Spleen (tissue), 11 donors: ENCODE data around the gene GBX1. TPM values are rescaled to one million over a fixed set of nuclear protein-coding genes. Genes with fewer than 3 reads are reported as not detected.
A peak's percentile ranks its signal among the peaks of the same experiment; 100 is the strongest.

ENCODE experiments used
- DNase-seq: peaks from one replicate; pipeline ENCODE4 v3.0.0-alpha.2; 2020
- H3K27ac ChIP-seq, 8 donors: fragments of 200-600 bp; sonication (generic) in 7 of 8; 1 replicate in 4 of 8; 2 replicates in 4 of 8; pipeline versions ENCODE4 v1.5.0 to v1.8.0; 2016 to 2021; ENCODE audit warnings: inconsistent platforms in 4 of 8, mild to moderate bottlenecking in 4 of 8, moderate library complexity in 1 of 8
- H3K27me3 ChIP-seq, 7 donors: fragments of 200-600 bp; sonication (generic) in 6 of 7; replicated peaks in 1 of 7; 1 replicate in 4 of 7; 2 replicates in 3 of 7; pipeline versions ENCODE4 v1.5.0 to v1.8.0; 2016 to 2021; ENCODE audit warnings: inconsistent platforms in 3 of 7, mild to moderate bottlenecking in 1 of 7
- H3K36me3 ChIP-seq, 6 donors: fragments of 200-600 bp; sonication (generic) in 5 of 6; 1 replicate in 4 of 6; 2 replicates in 2 of 6; pipeline versions ENCODE4 v1.5.0 to v1.8.0; 2016 to 2021; ENCODE audit warnings: inconsistent platforms in 2 of 6
- H3K4me1 ChIP-seq, 6 donors: fragments of 200-600 bp; sonication (generic) in 5 of 6; 1 replicate in 3 of 6; 2 replicates in 3 of 6; pipeline versions ENCODE4 v1.5.0 to v1.8.0; 2016 to 2021; ENCODE audit warnings: inconsistent platforms in 3 of 6
- H3K4me3 ChIP-seq, 8 donors: fragments of 200-600 bp; sonication (generic) in 7 of 8; 1 replicate in 4 of 8; 2 replicates in 4 of 8; pipeline versions ENCODE4 v1.5.0 to v1.8.0; 2016 to 2021; ENCODE audit warnings: inconsistent platforms in 4 of 8, mild to moderate bottlenecking in 4 of 8, moderate library complexity in 2 of 8
- H3K9me3 ChIP-seq, 8 donors: fragments of 200-600 bp; sonication (generic) in 7 of 8; 1 replicate in 4 of 8; 2 replicates in 4 of 8; pipeline versions ENCODE4 v1.5.0 to v1.8.0; 2016 to 2021; ENCODE audit warnings: inconsistent platforms in 4 of 8
- POLR2A ChIP-seq, 3 donors: fragments of 450-650 bp; IDR thresholded peaks; one replicate each; pipeline ENCODE4 v1.5.1; 2017; ENCODE audit warnings: antibody characterized with exemption in 3 of 3, mild to moderate bottlenecking in 1 of 3
- POLR2AphosphoS5 ChIP-seq, 3 donors: sonication (generic); formaldehyde crosslinking; IDR thresholded peaks; one replicate each; pipeline ENCODE4 v1.5.1; 2017; ENCODE audit warnings: antibody characterized with exemption in 3 of 3
- WGBS, 5 donors: extraction: QIAGEN DNeasy Blood & Tissue Kit in 3 of 5; methylation state at CpG; one replicate each; pipeline versions ENCODE4 v1.1.5 to v1.1.7; 2013 to 2018; 5-methylcytosine and 5-hydroxymethylcytosine counted together
- intact Hi-C: fragments of 100-400 bp; cut with DNase I; formaldehyde crosslinking; loops from one replicate; pipeline ENCODE4 v1.15.0; 2023; ENCODE audit warnings: low total_unique reads
- polyA plus RNA-seq, 3 donors: library from polyadenylated mRNA; stranded (reverse); fragments of 200-250 nt; gene quantifications; one replicate each; pipeline ENCODE4 v1.2.1, GENCODE V29; 2013
- total RNA-seq, 7 donors: library from RNA; depleted of rRNA in 3 of 7; stranded (reverse); fragments of >200 nt in 3 of 7; fragmentation: NEBNext Ultra II Directional in 4 of 7; extraction: Animal tissue kit (Norgen Biotek cat#: 25700) in 4 of 7; gene quantifications; one replicate each; pipeline versions ENCODE4 v1.1.0 to v1.2.1, GENCODE V29; 2016 to 2021
- TF ChIP-seq, protein P1 (sequence below), 11 experiments: fragments of 200-600 bp in 7 of 11; fragments of 450-650 bp in 4 of 11; sonication (generic) in 4 of 11; IDR thresholded peaks in 8 of 11; conservative IDR thresholded peaks in 3 of 11; 1 replicate in 7 of 11; 2 replicates in 4 of 11; pipeline versions ENCODE4 v1.4.0 to v1.8.0; 2016 to 2021; ENCODE audit warnings: antibody characterized with exemption in 11 of 11, inconsistent platforms in 4 of 11, mild to moderate bottlenecking in 1 of 11
- donor health status: healthy with polysubstance abuse.
- donor health status: DM: no; HTN: no; CAD: no; lungs with moderate emphysema.
- donor health status: DM: no; HTN: no; CAD: no.
- donor health status: Bipolar disorder and iron deficiency.
- donor health status: healthy.
- donor health status: DM: no; HTN: no; CAD: no.
- donor health status: DM: yes; HTN: yes; CAD: no.

Gene GBX1
- total and polyA plus RNA-seq, 10 donors, result not detected

DNA sequence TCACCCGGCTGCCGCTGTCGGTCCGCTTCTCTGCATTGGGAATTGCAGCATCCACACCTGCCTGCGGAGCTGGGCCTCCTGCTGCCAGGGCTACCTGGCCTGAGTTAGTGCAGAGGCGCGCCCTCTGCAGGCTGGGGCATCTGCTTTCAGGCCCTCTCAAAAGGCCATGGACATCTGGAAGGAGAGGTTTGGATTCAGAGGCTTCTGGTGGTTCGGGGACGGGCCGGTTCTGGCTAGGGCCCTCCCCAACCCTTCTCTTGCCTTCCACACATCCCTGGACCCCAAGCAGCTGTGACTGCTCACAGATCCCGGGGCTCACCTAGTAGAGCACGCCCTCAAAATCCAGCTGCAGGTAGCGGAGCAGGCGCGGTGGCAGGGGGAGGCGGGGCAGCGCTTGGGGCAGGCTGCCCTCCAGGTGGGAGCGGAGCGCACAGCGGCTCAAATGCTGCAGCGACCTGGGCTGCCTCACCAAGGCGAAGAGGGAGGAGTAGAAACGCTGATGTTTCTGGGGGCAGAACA lies 8.4 kb upstream of the GBX1 start:
- Histone ChIP-seq H3K4me1 (peaks cover 0 to 9% (median 0%) of the 10 kb centered on the region in 6 donors), H3K9me3 (peaks cover 0 to 3% (median 0%) of the 10 kb centered on the region in 8 donors), H3K36me3 (no peaks in the 10 kb centered on the region), H3K4me3 (no peak overlapping the region), H3K27me3 (peaks cover 0 to 80% (median 18%) of the 10 kb centered on the region in 7 donors), H3K27ac (no peak overlapping the region)
- WGBS, 5 donors, result 80 to 88% (median 83%) methylated on average over 19 to 23 of the region's 23 CpGs
- no peak for DNase-seq
- TF ChIP-seq POLR2A (IDR thresholded peaks at IDR 0.05) (no peak), POLR2AphosphoS5 (IDR thresholded peaks at IDR 0.05) (no peak)
- TF ChIP-seq, protein P1, sequence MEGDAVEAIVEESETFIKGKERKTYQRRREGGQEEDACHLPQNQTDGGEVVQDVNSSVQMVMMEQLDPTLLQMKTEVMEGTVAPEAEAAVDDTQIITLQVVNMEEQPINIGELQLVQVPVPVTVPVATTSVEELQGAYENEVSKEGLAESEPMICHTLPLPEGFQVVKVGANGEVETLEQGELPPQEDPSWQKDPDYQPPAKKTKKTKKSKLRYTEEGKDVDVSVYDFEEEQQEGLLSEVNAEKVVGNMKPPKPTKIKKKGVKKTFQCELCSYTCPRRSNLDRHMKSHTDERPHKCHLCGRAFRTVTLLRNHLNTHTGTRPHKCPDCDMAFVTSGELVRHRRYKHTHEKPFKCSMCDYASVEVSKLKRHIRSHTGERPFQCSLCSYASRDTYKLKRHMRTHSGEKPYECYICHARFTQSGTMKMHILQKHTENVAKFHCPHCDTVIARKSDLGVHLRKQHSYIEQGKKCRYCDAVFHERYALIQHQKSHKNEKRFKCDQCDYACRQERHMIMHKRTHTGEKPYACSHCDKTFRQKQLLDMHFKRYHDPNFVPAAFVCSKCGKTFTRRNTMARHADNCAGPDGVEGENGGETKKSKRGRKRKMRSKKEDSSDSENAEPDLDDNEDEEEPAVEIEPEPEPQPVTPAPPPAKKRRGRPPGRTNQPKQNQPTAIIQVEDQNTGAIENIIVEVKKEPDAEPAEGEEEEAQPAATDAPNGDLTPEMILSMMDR (IDR thresholded peaks at IDR 0.05 in 8 of 11, conservative IDR thresholded peaks at IDR 0.05 in 3 of 11), result no peak
- intact Hi-C loops, result no loop called here

DNA sequence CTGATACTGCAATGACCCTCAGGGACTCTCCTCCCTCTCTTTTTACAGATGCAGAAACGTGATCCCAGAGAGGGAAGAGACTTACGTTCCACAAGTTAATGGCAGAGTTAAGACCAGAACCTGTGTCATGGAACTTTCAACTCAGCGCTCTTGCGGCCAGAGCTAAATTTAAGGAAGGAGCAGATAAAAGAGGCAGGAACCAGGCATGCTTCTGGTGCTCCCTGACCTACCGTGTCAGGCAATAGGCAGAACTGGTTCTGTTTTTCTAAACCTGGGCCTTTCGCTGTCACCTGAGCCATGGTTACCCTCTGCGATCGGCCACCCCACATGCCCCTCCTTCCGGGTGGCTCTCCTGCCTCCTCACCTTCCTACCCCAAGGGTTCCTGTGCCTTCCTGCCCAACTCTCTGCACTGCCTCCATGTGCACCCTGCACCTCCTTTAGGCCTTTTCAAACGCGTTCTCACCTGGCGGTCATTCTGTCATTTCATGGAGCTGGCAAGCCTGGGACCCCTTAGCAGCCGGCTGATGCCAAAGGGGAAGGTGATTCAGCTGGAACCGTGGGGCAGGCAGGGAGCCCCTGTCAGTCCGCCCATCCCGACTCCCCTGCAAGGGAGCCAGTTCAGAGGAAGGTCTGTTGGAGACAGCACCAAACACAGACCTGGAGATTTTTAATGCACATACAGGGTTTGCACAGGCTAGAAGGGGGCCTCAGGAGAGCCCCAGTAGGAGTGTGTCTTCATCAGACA lies 7.7 kb upstream of the GBX1 start:
- Histone ChIP-seq H3K27ac (no peak overlapping the region), H3K9me3 (peaks cover 0 to 3% (median 0%) of the 10 kb centered on the region in 8 donors), H3K27me3 (peaks cover 0 to 84% (median 18%) of the 10 kb centered on the region in 7 donors), H3K4me1 (peaks cover 0 to 9% (median 0%) of the 10 kb centered on the region in 6 donors), H3K4me3 (no peak overlapping the region), H3K36me3 (no peaks in the 10 kb centered on the region)
- TF ChIP-seq, protein P1 (IDR thresholded peaks at IDR 0.05 in 8 of 11, conservative IDR thresholded peaks at IDR 0.05 in 3 of 11), result no peak
- TF ChIP-seq POLR2AphosphoS5 (IDR thresholded peaks at IDR 0.05) (no peak), POLR2A (IDR thresholded peaks at IDR 0.05) (no peak)
- intact Hi-C loops, result no loop called here
- WGBS, 5 donors, result 75 to 82% (median 79%) methylated on average over 16 of the region's 16 CpGs
- no peak for DNase-seq

DNA sequence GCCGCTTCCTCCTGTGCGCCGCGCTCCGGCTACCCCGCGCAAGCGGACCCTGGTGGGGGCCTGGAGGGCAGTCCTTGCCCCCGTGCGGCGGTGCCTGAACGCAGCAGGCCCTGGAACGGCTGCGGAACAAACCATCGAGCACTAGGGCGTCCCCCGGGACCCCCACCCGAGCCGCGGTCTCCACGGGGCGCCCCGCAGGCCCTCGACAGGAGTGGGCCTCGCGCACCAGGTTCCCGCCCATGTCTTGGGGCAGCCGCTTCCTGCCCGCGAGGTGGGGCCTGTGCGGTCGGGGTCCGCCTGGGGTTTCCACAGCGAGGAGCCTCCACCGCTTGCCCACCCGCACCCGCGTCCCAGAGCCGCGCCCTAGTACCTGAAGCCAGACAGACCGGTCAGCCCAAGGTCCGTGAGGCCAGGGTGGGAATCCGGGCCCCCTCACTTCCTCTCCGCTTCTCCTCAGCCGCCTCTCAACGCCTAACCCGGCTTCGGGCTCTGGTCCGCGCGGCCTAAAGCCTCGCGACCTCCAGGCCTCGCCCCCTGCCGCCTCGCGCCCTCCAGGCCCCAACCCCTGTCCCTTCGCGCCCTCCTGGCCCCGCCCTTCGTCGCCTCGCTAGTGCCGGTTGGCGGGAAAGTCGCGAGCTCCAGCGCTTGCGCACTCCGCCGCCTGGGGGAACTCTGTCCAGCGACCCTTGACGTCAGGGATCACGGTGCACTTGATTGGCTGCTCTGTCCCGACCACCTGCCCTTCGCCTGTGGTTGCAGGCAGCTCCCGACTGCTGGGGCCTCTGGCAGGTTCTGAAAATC lies 7.0 kb upstream of the GBX1 start:
- peak; percentile 75 for DNase-seq
- TF ChIP-seq, protein P1 (IDR thresholded peaks at IDR 0.05 in 8 of 11, conservative IDR thresholded peaks at IDR 0.05 in 3 of 11), result no peak
- peak in 1 of 3 donors; percentile 24 for TF ChIP-seq POLR2AphosphoS5 (IDR thresholded peaks at IDR 0.05)
- Histone ChIP-seq H3K9me3 (peaks cover 0 to 3% (median 0%) of the 10 kb centered on the region in 8 donors), H3K4me1 (peaks cover 0 to 9% (median 0%) of the 10 kb centered on the region in 6 donors), H3K27ac (no peak overlapping the region), H3K36me3 (no peaks in the 10 kb centered on the region), H3K27me3 (peaks cover 0 to 92% (median 18%) of the 10 kb centered on the region in 7 donors), H3K4me3 (no peak overlapping the region)
- 57 to 69% (median 65%) methylated on average over 67 to 77 of the region's 77 CpGs for WGBS, 5 donors
- intact Hi-C loops, result loop anchor here (5.0 kb wide), 1 partner anchor 47 kb away; no protein-coding TSS in a partner anchor
